ENCODE data around the gene LAMB3.

DNA sequence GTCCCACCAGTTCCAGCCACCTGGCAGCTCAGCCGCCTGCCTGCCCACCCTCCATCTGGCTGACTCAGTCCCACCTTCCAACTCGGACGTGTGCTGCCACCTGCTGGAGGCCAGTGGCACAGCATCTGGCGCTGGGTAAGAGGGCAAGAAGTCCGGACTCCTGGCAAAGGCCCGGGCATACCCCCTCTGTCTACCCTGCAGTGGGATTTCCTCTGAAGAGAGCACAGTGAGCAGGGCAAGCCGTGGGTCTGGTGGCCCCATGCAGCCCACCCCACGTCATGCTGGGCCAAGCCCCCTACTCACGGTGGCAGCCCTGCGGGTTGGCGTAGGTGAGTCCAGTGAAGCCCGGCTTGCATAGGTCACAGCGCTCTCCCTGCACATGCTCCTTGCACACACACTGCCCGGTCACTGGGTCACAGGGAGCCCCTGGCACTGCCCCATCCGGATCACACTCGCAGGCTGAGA, 24.5 kb downstream of the LAMB3 start:
- TF ChIP-seq, protein P1, sequence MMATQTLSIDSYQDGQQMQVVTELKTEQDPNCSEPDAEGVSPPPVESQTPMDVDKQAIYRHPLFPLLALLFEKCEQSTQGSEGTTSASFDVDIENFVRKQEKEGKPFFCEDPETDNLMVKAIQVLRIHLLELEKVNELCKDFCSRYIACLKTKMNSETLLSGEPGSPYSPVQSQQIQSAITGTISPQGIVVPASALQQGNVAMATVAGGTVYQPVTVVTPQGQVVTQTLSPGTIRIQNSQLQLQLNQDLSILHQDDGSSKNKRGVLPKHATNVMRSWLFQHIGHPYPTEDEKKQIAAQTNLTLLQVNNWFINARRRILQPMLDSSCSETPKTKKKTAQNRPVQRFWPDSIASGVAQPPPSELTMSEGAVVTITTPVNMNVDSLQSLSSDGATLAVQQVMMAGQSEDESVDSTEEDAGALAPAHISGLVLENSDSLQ (IDR thresholded peaks at IDR 0.05), result no peak
- no peak for TF ChIP-seq ELF4 (IDR thresholded peaks at IDR 0.05)
- TF ChIP-seq NFRKB (IDR thresholded peaks at IDR 0.05), result no peak
- TF ChIP-seq FOXM1 (IDR thresholded peaks at IDR 0.05; ENCODE audit: borderline replicate concordance), result no peak
- TF ChIP-seq SP1 (IDR thresholded peaks at IDR 0.05), result no peak
- TF ChIP-seq FOXK2 (IDR thresholded peaks at IDR 0.05), result no peak
- TF ChIP-seq BHLHE40 (IDR thresholded peaks at IDR 0.05; ENCODE audit: borderline replicate concordance), result no peak
- no peak for TF ChIP-seq SUZ12 (IDR thresholded peaks at IDR 0.05)
- TF ChIP-seq HDGF (IDR thresholded peaks at IDR 0.05; ENCODE audit: borderline replicate concordance), result no peak
- TF ChIP-seq TARDBP (IDR thresholded peaks at IDR 0.05), result no peak
- no peak for TF ChIP-seq ARNT (IDR thresholded peaks at IDR 0.05)
- TF ChIP-seq FOXA1 (IDR thresholded peaks at IDR 0.05), result no peak
- TF ChIP-seq ZNF384 (IDR thresholded peaks at IDR 0.05), result no peak
